Adipose tissue (tissue), 3 donors: ENCODE measurements around the gene STK11IP. TPM values are rescaled to one million over a fixed set of nuclear protein-coding genes. Genes with fewer than 3 reads are reported as not detected.

Source experiments
- H3K27ac ChIP-seq: one replicate; pipeline ENCODE4 v1.5.1; 2013; ENCODE audit warnings: low read depth, low read length
- WGBS, 3 donors: extraction: QIAGEN DNeasy Blood & Tissue Kit; methylation state at CpG; one replicate each; pipeline ENCODE4 v1.1.7; 2013; 5-methylcytosine and 5-hydroxymethylcytosine counted together
- polyA plus RNA-seq, 3 donors: library from polyadenylated mRNA; stranded (reverse); fragments of 200-250 nt; gene quantifications; one replicate each; pipeline ENCODE4 v1.2.3, GENCODE V29; 2013
- donor health status: healthy with polysubstance abuse.
- donor health status: Bipolar disorder and iron deficiency.
- donor health status: healthy.

Gene STK11IP
- polyA plus RNA-seq, 3 donors: 13.0 to 16.8 (median 15.7) TPM

DNA sequence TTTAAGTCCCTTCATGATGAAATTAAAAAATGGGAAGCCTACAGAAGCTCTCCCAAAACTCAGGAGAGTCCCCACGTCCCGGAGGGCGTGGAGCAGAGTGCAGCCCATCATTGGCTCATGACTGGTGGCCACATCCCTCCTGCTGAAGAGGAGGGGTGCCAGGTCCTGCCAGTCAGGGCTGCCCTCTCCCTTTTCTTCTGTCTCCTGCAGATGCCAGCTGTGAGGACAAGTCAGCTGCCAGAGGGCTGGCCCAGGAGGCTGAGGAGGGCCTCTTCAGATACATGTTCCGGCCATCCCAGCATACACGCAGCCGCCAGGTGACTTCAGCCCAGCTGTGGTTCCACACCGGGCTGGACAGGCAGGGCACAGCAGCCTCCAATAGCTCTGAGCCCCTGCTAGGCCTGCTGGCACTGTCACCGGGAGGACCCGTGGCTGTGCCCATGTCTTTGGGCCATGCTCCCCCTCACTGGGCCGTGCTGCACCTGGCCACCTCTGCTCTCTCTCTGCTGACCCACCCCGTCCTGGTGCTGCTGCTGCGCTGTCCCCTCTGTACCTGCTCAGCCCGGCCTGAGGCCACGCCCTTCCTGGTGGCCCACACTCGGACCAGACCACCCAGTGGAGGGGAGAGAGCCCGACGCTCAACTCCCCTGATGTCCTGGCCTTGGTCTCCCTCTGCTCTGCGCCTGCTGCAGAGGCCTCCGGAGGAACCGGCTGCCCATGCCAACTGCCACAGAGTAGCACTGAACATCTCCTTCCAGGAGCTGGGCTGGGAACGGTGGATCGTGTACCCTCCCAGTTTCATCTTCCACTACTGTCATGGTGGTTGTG, 23.0 kb upstream of the STK11IP start:
- H3K27ac ChIP-seq: no peak overlapping the region
- WGBS, 3 donors: 82 to 92% (median 86%) methylated on average over 22 of the region's 22 CpGs

DNA sequence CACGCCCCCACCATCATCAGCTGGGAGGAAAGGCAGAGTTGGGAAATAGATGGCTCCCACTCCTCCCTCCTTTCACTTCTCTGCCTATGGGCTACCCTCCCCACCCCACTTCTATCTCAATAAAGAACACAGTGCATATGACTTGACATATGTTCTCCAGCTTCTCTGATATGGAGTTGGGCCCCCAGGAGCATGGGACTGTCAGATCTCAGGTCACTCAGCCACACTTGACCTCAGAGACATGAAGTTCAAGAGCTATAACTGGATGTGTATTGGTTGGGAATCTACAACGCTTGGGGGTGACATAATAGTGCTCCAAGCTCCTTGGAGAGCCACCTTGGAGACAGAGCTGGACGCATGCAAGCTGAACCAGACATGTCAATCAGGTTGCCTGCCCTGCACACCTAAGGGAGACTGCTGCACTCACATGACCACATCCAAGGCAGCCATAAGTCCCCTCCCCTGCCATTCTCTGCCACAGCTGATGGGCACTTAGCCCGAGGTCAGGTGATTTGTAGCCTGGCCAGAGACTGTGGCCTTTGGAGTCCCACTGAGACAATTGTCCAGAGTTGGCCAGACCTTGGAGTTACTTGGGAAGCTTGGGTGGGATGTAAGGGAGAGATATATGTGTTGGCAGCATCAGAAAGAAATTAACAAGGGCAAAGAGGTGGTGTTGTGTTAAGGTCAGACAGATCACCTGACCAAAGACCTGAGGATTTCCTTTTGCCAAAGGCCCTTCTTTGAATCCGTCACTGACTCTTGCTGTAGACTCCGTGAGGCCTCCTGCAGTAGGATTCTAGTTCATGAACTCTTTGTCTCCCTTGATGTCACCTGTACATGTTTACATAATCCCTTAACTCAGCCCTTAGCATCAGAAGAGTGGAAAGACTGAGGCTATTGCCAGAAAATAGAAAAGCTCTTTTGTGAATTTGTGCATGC, 21.8 kb upstream of the STK11IP start:
- 74 to 88% (median 84%) methylated on average over 6 of the region's 6 CpGs for WGBS, 3 donors
- H3K27ac ChIP-seq: no peak overlapping the region

DNA sequence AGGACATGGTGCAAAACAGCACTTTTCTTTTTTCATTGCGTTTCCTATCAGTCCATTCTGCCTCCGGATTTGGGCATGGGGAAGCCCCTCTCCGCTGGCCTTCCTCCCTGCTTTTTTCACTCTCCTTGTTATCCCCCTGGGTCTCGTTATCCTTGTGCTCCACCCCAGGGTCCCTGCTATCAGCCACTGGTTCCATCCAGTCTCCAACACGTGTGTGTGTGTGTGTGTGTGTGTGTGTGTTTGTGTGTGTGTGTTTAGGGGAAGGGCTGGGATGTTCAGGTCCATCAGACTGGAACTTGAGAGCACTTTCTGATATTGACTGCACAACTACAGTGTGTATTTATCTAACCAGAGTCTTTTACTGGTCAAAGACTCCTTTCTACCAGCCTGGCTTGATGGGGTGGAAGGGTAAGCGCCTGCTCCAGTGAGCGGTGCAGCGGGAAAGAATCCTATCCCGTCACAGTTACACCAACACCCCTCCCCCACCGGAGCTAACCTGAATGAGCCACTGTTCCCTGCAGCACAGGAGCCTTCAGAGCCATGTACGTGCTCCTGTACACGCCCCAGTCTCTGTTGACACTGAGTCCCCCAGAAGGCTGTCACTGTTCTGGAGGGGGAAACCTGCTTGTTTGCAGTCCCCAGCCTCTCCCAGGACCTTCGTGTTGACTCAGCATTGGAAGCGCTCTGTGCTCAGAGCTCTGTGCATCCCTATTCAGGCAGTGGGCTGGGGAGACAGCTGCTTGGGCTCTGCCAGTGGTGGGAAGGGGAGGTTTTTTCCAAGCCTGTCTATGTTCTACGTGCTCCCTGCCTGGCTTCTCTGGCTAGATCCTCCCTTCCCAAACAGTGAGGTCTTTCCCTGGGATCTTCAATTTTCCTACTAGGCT, 20.9 kb upstream of the STK11IP start:
- 34 to 48% (median 38%) methylated on average over 15 of the region's 15 CpGs for WGBS, 3 donors
- H3K27ac ChIP-seq: no peak overlapping the region

DNA sequence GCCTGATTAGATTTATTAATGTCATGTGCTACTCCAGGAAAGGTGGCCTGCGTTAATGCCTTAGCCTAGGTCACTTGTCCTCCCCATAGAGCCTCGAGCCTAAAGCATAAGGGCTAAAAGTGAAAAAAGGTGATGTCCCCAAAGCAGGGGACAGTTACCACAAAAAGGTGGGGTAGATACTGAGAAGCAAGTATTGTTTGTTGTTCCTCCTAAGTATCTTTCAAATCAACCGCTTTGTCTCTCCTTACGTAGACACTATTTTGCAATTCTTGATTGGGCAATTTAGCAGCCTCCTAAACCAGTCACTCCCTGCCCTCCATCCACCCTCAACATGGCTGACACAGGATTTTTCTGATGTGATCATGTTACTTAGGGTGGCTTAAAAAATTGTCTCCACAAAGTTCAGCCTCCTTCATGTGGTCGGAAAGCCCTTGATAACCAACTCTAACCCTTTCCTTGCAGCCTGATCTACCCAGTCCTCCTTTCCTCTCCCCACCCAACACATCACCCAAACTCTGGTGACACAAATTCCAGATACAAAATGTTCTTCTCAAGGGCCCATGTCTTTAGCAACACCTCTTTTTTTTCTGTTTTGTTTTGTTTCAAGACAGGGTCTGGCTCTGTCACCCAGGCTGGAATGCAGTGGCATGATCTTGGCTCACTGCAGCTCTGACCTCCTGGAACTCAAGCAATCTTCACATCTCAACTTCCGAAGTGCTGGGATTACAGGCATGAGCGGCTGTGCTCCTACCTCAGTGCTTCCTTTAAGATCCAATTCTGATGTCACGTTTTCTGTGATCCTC, 18.6 kb upstream of the STK11IP start:
- 72 to 84% (median 72%) methylated on average over 8 of the region's 8 CpGs for WGBS, 3 donors
- H3K27ac ChIP-seq: no peak overlapping the region

DNA sequence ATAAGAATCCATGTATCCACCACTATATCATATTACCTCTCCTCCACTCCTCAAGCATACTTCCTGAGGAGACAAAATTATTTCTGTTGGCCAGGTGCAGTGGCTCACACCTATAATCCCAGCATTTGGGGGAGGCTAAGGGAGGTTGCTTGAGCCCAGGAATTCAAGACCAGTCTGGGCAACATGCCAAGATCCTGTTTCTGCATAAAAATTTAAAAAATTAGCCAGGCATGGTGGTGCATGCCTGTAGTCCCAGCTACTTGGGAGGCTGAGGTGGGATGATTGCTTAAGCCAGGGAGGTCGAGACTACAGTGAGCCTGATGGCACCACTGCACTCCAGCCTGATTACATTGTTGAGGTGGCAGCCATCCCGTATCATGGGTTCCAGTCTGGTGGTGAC, 16.3 kb upstream of the STK11IP start:
- 70 to 86% (median 85%) methylated on average over 2 of the region's 2 CpGs for WGBS, 3 donors
- H3K27ac ChIP-seq: no peak overlapping the region

DNA sequence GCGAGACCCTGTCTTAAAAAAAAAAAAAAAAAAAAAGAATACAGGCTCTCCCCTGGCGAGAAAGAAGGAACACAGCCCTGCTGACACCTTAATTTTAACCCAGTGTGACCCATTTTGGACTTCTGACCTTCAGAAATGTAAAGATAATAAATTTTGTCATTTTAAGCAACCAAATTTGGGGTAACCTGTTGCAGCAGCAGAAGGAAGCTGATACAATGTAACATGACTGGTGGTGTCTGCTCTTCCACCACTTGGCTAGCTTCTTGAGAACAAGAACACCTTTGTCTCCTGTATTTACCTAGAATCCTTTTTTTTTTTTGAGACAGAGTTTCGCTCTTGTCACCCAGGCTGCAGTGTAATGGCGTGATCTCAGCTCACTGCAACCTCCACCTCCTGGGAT, 6.6 kb upstream of the STK11IP start:
- no peak overlapping the region for H3K27ac ChIP-seq
- WGBS, 3 donors: 68 to 92% (median 70%) methylated on average over 4 of the region's 4 CpGs

DNA sequence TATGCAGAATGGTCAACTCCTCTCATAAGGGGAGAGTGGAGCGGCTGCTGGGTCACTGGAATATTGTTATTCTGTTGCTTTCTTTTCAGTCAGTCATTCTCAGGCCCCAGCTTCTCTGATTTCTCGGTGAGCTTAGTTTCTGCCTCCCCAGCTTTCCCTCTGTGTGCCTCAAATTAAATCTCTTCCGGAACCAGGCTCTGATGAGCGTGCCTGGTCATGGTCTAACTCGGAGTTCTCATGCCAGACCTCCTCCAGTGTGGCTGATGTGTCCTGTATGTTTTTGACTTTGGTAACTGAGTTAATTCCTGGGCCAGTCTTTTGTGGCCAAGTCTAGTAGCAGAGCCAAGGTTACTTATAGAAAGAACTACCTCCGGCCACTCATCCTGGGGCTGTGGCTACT, 4.9 kb upstream of the STK11IP start:
- no peak overlapping the region for H3K27ac ChIP-seq
- WGBS, 3 donors: 79 to 86% (median 85%) methylated on average over 6 of the region's 6 CpGs

DNA sequence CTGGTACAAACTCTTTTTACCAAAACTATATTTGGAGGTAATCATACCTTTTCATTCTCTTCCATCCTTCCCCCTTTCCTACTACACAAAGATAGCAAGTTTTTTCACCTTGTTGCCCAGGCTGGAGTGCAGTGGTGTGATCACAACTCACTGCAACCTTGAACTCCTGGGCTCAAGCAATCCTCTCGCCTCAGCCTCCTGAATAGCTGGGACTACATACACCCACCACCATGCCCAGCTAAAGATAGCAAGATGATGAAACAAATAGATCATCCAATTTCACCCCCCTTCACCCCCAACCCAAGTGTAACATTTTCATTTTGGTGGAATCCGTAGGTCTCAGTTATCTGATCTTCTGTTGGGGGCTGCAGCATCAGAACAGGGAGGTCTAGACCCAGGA, 4.5 kb upstream of the STK11IP start:
- 90 to 92% (median 90%) methylated on average over 2 of the region's 2 CpGs for WGBS, 3 donors

DNA sequence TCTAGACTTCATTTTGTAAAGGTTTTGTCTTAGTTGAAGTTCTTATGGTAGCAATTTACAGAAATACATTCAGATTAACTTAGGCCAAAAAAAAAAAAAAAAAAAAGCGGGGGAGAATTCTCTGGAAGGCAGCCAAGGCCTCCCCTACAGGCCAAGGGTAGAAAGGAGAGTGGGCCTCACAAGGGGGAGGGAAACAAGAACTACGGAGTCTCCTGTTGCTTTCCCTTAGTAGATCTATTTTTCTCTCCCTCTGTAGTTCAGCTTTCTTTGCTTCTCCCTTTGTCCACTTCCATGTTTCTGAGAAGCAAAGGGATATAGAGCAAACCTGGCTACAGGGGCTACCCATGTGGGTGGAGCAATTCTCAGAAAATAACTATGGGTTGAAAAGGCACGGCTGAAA, 2.4 kb upstream of the STK11IP start:
- 15 to 56% (median 21%) methylated on average over 2 to 3 of the region's 3 CpGs for WGBS, 3 donors
- no peak overlapping the region for H3K27ac ChIP-seq

More for the DNA sequence above, 4.5 kb upstream of the STK11IP start:
- no peak overlapping the region for H3K27ac ChIP-seq

DNA sequence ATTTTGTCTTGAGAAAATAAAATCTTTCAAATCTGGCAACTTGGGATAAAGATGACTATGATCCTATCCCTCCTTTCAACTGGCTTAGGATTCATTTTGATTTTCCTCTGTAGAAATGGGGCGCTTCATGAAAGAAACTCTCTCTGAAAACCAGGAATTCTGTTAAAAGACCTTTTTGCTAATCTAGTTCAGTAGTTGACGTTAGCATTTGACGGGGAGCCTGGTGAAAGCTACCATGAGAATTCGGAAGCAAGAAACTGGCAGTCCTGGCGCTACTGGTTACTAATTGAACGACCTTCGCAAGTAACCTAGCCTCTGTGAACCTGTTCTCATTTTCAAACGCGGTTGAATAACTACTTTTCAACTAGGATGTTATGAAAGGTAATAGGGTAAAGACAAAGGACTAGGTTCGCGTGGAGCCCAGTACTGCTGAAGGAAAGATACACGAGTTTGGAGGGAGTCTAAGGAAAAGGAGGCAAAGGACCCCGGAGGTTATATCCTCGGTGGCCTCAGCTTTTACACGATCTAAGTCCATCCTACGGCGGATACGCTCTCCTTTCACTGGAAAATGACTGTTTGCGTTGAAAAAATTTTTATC, 604 bp upstream of the STK11IP start:
- H3K27ac ChIP-seq: no peak overlapping the region
- WGBS, 3 donors: 5 to 14% (median 14%) methylated on average over 19 of the region's 19 CpGs

DNA sequence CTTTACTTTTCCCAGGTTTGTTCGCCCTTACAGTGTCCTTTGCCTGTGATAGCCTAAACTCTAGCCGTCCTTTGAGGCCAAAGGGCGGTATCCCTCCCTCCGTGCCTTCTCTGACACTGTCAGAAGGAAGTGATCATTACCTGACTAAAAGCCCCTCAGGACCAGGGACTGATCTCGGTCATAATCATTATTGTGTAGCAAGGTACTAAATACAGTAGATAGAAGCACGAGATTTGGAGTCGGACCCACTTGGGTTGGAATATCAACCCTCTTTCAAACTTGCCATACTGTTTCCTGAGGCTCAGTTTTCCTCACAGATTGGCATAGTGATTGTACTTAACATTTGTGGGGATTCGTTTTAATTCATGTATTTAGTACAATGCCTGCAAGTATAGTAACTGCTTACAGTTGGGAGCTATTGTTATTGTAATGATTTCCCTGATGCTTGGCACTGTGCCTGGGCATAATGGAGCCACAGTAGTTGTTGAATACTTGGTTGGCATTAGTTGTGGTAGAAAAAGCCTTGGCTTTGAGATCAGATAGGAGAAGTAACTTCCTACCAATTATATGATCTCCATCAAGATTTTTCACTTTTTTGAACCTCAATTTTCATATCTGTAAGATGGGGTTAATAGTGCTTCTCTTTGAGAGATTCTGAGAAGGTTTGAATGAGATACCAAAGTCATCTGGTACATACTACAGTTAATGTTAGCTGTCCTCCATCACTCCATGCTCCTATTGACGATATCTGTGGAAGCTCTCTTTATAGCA, 836 bp downstream of the STK11IP start:
- WGBS, 3 donors: 20 to 36% (median 30%) methylated on average over 9 of the region's 9 CpGs

DNA sequence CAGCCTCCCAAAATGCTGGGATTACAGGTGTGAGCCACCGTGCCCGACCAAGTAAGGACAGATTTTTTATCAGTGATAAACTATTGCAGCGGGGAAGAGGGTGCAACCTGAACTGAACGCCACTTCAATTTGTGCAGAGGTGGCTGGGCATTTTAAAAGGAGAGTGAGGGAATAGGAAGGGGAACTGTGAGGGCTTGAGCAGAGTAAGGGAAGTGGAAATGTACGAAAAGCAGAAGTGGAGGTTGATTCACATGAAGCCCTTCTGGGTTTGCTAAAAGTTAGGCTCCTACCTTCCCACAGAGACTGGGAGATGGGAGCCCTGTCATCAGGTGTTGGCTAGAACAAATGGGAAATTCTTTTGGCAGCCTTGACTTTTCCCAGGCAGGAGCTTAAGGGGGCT, 6.1 kb downstream of the STK11IP start:
- WGBS, 3 donors: 59 to 92% (median 69%) methylated on average over 5 of the region's 5 CpGs
- no peak overlapping the region for H3K27ac ChIP-seq

More for the DNA sequence above, 836 bp downstream of the STK11IP start:
- no peak overlapping the region for H3K27ac ChIP-seq

DNA sequence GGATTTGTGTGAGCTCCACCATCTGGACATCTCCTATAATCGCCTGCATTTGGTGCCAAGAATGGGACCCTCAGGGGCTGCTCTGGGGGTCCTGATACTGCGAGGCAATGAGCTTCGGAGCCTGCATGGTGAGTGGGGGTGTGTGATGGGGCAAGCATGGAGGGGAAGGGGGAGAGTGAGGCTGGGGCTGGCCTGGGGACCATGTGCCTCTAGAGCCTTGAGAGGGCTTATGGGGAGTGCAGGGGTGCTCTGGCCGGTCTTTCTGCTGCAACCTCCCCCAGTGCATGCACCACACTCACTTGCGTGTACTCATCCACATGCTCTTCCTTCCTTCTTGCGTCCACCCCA, 7.9 kb downstream of the STK11IP start:
- WGBS, 3 donors: 68 to 80% (median 79%) methylated on average over 5 to 6 of the region's 6 CpGs
- H3K27ac ChIP-seq: no peak overlapping the region

DNA sequence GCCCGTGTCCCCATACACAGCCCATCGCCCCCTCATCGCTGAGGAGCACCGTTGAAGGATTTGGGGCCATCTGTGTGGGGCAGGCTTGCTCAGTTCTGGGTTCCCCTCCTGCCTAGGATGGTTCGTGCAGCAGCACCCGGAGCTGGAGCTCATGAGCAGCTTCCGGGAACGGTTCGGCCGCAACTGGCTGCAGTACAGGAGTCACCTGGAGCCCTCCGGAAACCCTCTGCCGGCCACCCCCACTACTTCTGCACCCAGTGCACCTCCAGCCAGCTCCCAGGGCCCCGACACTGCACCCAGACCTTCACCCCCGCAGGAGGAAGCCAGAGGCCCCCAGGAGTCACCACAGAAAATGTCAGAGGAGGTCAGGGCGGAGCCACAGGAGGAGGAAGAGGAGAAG, 10.3 kb downstream of the STK11IP start:
- WGBS, 3 donors: 89 to 91% (median 91%) methylated on average over 15 of the region's 15 CpGs

DNA sequence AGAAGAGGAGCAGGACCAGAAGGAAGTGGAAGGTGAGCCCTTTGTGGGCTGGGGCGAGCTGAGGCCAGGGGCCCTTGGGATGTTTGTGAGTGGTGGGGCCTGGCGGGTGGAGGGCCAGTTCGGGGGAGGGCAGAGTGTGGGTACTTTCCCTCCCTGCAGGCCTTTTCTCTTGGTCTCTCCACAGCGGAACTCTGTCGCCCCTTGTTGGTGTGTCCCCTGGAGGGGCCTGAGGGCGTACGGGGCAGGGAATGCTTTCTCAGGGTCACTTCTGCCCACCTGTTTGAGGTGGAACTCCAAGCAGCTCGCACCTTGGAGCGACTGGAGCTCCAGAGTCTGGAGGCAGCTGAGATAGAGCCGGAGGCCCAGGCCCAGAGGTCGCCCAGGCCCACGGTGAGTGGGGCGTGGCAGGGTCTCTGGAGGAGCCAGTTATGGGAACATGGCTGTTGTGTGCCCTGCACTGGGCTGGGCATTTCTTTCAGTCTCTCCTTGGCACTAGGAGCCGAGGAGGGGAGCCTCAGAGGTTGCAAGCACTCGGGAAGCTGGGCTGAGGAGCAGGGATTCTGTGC, 10.8 kb downstream of the STK11IP start:
- no peak overlapping the region for H3K27ac ChIP-seq
- WGBS, 3 donors: 72 to 93% (median 88%) methylated on average over 13 to 15 of the region's 15 CpGs

More for the DNA sequence above, 10.3 kb downstream of the STK11IP start:
- no peak overlapping the region for H3K27ac ChIP-seq

DNA sequence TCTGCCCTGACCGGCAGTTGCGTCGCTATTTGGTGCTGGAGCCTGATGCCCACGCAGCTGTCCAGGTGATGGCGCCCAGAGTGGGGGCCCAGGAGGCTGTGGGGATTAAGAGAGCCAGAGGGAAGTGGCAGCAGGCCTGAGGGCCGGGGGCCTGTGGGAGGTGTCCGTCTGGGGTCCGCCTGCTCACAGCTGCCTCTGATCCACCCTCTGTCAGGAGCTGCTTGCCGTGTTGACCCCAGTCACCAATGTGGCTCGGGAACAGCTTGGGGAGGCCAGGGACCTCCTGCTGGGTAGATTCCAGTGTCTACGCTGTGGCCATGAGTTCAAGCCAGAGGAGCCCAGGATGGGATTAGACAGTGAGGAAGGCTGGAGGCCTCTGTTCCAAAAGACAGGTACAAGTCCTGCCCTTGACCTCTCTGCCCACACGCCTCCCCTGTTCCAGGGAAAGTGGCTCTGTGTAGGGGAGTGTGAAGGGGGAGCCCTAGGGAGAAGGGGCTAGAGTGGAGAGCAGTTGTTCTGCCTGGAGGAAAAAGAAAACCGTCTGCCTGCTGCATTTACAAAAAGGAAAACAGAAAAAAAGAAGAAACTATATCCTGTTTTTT, 11.6 kb downstream of the STK11IP start:
- WGBS, 3 donors: 84 to 86% (median 85%) methylated on average over 13 of the region's 13 CpGs
- no peak overlapping the region for H3K27ac ChIP-seq
